Ascending aorta (tissue), 2 donors: ENCODE data around the gene FOXJ2. TPM values are rescaled to one million over a fixed set of nuclear protein-coding genes. Genes with fewer than 3 reads are reported as not detected.
"Not testable (repeated sequence)": the region's sequence is repeated elsewhere in the genome, so short reads cannot be mapped to it uniquely, and the experiment has no call there.

Experiments used
- DNase-seq, 2 donors: peaks; one replicate each; pipeline ENCODE4 v3.0.0-alpha.2; 2019; ENCODE audit warnings: low spot score in 2 of 2
- H3K27ac ChIP-seq, 2 donors: fragments of 200-600 bp; sonication (generic); one replicate each; pipeline ENCODE4 v1.5.1; 2016 to 2017; ENCODE audit warnings: mild to moderate bottlenecking in 1 of 2
- H3K27me3 ChIP-seq: fragments of 200-600 bp; sonication (generic); one replicate; pipeline ENCODE4 v1.5.1; 2017
- H3K36me3 ChIP-seq, 2 donors: fragments of 200-600 bp; sonication (generic); one replicate each; pipeline ENCODE4 v1.5.1; 2016
- H3K4me1 ChIP-seq, 2 donors: fragments of 200-600 bp; sonication (generic); one replicate each; pipeline ENCODE4 v1.5.1; 2016 to 2017; ENCODE audit warnings: mild to moderate bottlenecking in 1 of 2
- H3K4me3 ChIP-seq, 2 donors: fragments of 200-600 bp; sonication (generic); one replicate each; pipeline ENCODE4 v1.5.1; 2016 to 2017; ENCODE audit warnings: mild to moderate bottlenecking in 1 of 2
- H3K9me3 ChIP-seq, 2 donors: fragments of 200-600 bp; sonication (generic); one replicate each; pipeline ENCODE4 v1.5.1; 2016
- intact Hi-C: fragments of 100-400 bp; cut with DNase I; formaldehyde crosslinking; loops from one replicate; pipeline ENCODE4 v1.15.1; 2023
- total RNA-seq: library from RNA; depleted of rRNA; stranded (reverse); fragments of >200 nt; gene quantifications from one replicate; pipeline ENCODE4 v1.1.0, GENCODE V29; 2016
- TF ChIP-seq, protein P1 (sequence below), 3 experiments: fragments of 200-600 bp in 2 of 3; fragments of 450-650 bp in 1 of 3; sonication (generic) in 2 of 3; IDR thresholded peaks; one replicate each; pipeline ENCODE4 v1.5.1; 2016 to 2019; ENCODE audit warnings: antibody characterized with exemption in 3 of 3, mild to moderate bottlenecking in 1 of 3, moderate library complexity in 1 of 3

Gene FOXJ2
- total RNA-seq, 1 donor from 2014 or later, result 17.1 TPM

DNA sequence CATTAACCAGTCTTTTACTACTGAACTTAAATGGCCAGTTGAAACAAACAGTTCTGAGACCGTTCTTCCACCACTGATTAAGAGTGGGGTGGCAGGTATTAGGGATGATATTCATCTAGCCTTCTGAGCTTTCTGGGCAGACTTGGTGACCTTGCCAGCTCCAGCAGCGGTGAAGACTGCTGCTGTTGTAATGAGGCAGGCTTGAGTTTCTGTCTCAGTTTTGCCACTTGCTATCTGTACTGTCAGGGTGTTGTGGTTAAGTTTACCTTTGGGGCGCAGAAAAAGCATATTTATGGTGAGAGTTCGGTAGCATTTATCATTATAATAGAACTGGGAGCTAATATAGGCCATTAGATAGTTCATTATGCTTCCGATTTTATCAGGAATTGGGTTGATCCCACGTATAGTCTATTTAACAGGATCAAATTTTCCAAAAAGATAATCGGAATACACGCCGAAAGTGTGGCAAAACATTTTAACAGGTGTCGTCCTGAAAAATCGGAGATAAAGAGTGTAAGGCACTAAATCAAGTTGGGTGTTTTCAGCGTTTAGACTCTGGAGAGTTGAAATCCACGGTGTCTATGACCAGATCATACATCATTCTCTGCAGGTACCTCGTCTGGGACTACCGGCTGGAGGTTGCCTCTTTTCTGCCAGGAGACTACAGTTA lies 48.9 kb downstream of the FOXJ2 start:
- intact Hi-C loops, result loop anchor here (2.0 to 5.0 kb wide), 2 partner anchors 49 to 149 kb away; partner anchors contain the start of gene FOXJ2
- Histone ChIP-seq H3K27ac (peak overlapping the region; percentile 77 to 92), H3K4me1 (peaks cover 0 to 24% of the 10 kb centered on the region in 2 donors), H3K9me3 (no peaks in the 10 kb centered on the region), H3K36me3 (no peaks in the 10 kb centered on the region), H3K4me3 (peak overlapping the region; percentile 68 to 75), H3K27me3 (no peaks in the 10 kb centered on the region)
- TF ChIP-seq, protein P1, sequence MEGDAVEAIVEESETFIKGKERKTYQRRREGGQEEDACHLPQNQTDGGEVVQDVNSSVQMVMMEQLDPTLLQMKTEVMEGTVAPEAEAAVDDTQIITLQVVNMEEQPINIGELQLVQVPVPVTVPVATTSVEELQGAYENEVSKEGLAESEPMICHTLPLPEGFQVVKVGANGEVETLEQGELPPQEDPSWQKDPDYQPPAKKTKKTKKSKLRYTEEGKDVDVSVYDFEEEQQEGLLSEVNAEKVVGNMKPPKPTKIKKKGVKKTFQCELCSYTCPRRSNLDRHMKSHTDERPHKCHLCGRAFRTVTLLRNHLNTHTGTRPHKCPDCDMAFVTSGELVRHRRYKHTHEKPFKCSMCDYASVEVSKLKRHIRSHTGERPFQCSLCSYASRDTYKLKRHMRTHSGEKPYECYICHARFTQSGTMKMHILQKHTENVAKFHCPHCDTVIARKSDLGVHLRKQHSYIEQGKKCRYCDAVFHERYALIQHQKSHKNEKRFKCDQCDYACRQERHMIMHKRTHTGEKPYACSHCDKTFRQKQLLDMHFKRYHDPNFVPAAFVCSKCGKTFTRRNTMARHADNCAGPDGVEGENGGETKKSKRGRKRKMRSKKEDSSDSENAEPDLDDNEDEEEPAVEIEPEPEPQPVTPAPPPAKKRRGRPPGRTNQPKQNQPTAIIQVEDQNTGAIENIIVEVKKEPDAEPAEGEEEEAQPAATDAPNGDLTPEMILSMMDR (IDR thresholded peaks at IDR 0.05), result no peak
- no peak for DNase-seq

DNA sequence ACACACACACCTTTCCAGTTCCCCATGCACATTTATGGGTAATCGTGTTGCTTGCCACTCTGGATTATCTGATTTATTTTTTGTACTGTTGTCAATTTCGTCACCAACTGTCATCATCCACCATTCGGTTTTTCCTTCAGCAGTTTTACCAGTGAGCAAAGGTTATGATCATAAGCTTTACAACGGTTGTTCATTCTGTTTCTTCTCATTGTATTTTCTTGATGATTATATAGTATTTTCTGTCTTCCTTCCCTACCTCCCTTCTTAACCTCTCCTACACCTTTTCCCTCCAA lies 50.2 kb downstream of the FOXJ2 start:
- Histone ChIP-seq H3K4me3 (peak overlapping the region; percentile 68 to 75), H3K36me3 (no peaks in the 10 kb centered on the region), H3K4me1 (peaks cover 0 to 24% of the 10 kb centered on the region in 2 donors), H3K9me3 (no peaks in the 10 kb centered on the region), H3K27me3 (no peaks in the 10 kb centered on the region), H3K27ac (peak overlapping the region; percentile 77 to 92)
- TF ChIP-seq, protein P1 (IDR thresholded peaks at IDR 0.05), result no peak
- DNase-seq, result no peak
- intact Hi-C loops, result loop anchor here (2.0 to 5.0 kb wide), 2 partner anchors 150 to 160 kb away; no protein-coding TSS in a partner anchor

DNA sequence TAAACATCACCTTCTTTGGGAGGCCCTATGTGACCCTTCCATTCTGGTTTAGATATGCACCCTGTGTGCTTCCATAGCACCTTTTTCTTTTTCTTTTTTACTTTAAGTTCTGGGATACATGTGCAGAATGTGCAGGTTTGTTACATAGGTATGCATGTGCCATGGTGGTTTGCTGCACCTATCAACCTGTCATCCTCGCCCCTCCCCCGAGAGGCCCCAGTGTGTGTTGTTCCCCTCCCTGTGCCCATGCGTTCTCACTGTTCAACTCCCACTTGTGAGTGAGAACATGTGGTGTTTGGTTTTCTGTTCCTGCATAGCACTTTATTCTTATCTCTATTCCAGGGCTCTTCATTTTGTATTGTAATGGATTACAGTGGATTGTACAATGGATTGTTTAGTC lies 51.8 kb downstream of the FOXJ2 start:
- not testable (repeated sequence) for H3K27ac ChIP-seq, DNase-seq, H3K9me3 ChIP-seq, H3K27me3 ChIP-seq, H3K36me3 ChIP-seq, H3K4me3 ChIP-seq
- intact Hi-C loops, result loop anchor here (5.0 kb wide), 1 partner anchor 152 kb away; no protein-coding TSS in a partner anchor
- H3K4me1 ChIP-seq, result peaks cover 0 to 19% of the 10 kb centered on the region in 2 donors

DNA sequence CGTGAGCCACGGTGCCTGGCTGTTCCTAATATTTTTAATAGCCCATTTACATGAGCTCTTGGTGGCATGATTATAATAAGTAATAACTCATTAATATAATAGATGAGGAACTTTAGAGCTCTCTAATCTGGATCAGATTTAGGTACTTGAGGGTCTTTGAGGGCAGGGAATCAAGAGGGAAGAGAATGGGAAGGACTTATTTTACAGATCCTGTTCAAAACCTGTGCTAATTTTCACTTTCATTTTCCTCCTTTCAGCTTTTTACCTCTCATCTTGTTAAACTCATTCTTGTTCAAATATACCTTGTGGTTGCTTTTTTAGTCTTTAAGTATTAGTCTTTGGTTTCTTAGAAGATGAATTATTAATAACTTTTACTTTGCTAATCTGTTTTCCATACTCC lies 55.1 kb downstream of the FOXJ2 start:
- Histone ChIP-seq H3K9me3 (no peaks in the 10 kb centered on the region), H3K36me3 (peaks cover 27 to 40% of the 10 kb centered on the region in 2 donors)
- intact Hi-C loops, result no loop called here

DNA sequence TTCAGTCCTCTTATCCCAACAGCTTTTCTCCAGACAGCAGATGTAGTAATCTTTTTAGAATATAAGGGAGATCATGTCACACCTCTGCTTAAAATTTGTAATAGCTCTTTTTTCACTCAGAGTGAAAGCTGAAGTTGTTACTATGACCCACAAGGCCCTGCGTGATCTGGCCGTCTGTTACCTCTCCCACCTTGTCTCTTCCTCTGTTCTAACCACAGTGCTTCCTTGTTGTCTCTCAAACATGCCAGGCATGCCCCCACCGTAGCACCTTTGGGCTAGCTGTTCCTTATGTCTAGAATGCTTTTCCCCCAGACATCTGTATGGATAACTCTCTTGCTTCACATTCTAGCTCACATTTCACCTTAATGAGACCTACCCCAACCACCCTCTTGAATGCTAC lies 56.1 kb downstream of the FOXJ2 start:
- intact Hi-C loops, result no loop called here
- Histone ChIP-seq H3K4me1 (peaks cover 0 to 5% of the 10 kb centered on the region in 2 donors), H3K27me3 (no peaks in the 10 kb centered on the region), H3K27ac (no peak overlapping the region), H3K36me3 (peaks cover 36 to 49% of the 10 kb centered on the region in 2 donors), H3K4me3 (no peak overlapping the region), H3K9me3 (no peaks in the 10 kb centered on the region)
- no peak for DNase-seq
- TF ChIP-seq, protein P1 (IDR thresholded peaks at IDR 0.05), result no peak

More for the DNA sequence above, 55.1 kb downstream of the FOXJ2 start:
- Histone ChIP-seq H3K4me1 (peaks cover 0 to 14% of the 10 kb centered on the region in 2 donors), H3K27ac (no peak overlapping the region), H3K27me3 (no peaks in the 10 kb centered on the region), H3K4me3 (no peak overlapping the region)
- TF ChIP-seq, protein P1 (IDR thresholded peaks at IDR 0.05), result no peak
- no peak for DNase-seq

DNA sequence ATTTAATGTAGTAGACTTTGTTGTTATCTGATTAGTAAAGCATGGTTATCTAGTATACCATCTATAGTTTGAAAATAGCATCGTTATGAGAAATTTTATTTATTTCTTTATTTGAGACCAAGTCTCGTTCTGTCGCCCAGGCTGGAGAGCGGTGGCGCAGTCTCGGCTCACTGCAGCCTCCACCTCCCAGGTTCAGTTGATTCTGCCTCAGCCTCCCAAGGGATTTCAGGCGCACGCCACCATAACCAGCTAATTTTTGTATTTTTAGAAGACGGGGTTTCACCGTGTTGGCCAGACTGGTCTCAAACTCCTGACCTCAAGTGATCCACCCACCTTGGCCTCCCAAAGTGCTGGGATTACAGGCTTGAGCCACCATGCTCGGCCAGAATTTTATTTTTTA lies 56.8 kb downstream of the FOXJ2 start:
- intact Hi-C loops, result not testable (repeated sequence)

More for the DNA sequence above, 56.8 kb downstream of the FOXJ2 start:
- H3K27ac ChIP-seq, H3K4me3 ChIP-seq, H3K4me1 ChIP-seq, DNase-seq, H3K9me3 ChIP-seq, H3K27me3 ChIP-seq: not testable (repeated sequence)
- H3K36me3 ChIP-seq, result peaks cover 43 to 56% of the 10 kb centered on the region in 2 donors
